ENCODE results near the gene FILIP1L.

FILIP1L gene

DNA sequence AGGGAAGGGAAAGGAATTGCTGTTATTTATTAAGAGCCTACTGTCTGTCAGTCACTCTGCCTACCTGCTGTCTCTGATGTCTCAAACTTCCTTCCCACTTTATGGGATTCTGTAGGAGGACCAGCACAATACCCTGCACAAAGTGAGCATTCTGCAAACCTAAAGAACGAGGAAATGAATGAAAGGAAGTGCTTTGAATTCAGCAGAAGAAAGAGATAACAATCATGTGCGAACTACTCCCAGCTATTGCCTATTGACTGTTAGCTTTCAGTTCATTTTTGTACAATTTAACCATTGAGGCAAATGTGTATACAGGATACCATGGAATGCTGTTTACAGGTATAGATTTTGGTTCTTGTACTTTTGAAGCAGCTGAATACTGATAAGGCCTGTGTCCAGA lies 229.8 kb downstream of the FILIP1L start:
- H4K12ac ChIP-seq (ENCODE audit: low read depth, low read length) = no peak overlapping the region
- DNase-seq = peak in 1 of 2 donors; percentile 38

DNA sequence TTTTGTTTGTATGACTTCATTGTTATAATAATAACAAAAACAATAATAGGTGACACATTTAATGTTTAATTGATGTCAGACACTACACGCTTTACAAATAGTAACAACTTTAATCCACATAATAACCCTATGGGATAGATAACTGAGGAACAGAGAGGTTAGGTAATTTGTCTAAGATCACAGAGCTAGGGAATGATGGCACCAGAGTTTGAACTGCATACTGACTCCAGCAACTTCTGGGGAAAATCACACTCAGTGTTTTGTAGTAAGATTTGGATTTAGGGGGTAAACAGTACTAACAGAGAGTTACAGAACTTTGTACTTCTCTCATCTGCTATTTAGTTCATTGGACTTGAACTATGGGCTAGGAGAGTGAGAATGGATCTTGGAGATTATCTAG lies 230.6 kb downstream of the FILIP1L start:
- WGBS (ENCODE audit: extremely low coverage, insufficient coverage, insufficient read length) = no CpG with 5 or more reads among the region's 1 CpG
- H3K9ac ChIP-seq (ENCODE audit: low read length) = no peak overlapping the region
- H3K27ac ChIP-seq (ENCODE audit: low read depth, low read length) = no peak overlapping the region
- no peak overlapping the region for H3K4me2 ChIP-seq (ENCODE audit: low read length)
- no peaks in the 10 kb centered on the region for H3K9me3 ChIP-seq (ENCODE audit: insufficient read depth, low read depth, low read length)
- H2AK5ac ChIP-seq (ENCODE audit: low read length) = no peak overlapping the region
- no peak overlapping the region for H3K18ac ChIP-seq (ENCODE audit: low read length)
- H3K79me1 ChIP-seq (ENCODE audit: low read length) = no peaks in the 10 kb centered on the region
- no peaks in the 10 kb centered on the region for H3K27me3 ChIP-seq (ENCODE audit: insufficient read depth, low read length)
- no peaks in the 10 kb centered on the region for H3K79me2 ChIP-seq (ENCODE audit: control insufficient read depth, insufficient read depth, low read length, poor library complexity)
- no peak overlapping the region for H3K14ac ChIP-seq (ENCODE audit: low read length)
- no peak overlapping the region for H3K4me3 ChIP-seq (ENCODE audit: low read depth, low read length)
- no peaks in the 10 kb centered on the region for H3K36me3 ChIP-seq (ENCODE audit: control insufficient read depth in 1 of 2, insufficient read depth in 2 of 2, low read length in 2 of 2)
- H3K23ac ChIP-seq (ENCODE audit: low read length) = no peak overlapping the region
- no peak for DNase-seq
- no peak overlapping the region for H2BK120ac ChIP-seq (ENCODE audit: insufficient read depth, low read length, poor library complexity)
- no peak overlapping the region for H4K91ac ChIP-seq (ENCODE audit: low read depth, low read length)
- H2AFZ ChIP-seq (ENCODE audit: insufficient read depth, low read length, poor library complexity) = no peak overlapping the region
- no peak overlapping the region for H2BK12ac ChIP-seq (ENCODE audit: low read length)
- no peak overlapping the region for H2BK5ac ChIP-seq (ENCODE audit: low read depth, low read length, poor library complexity)
- H3K4me1 ChIP-seq (ENCODE audit: control insufficient read depth in 1 of 2, insufficient read depth in 2 of 2, low read length in 2 of 2) = no peaks in the 10 kb centered on the region
- H3K4ac ChIP-seq (ENCODE audit: low read depth, low read length) = no peak overlapping the region
- no peak overlapping the region for H4K12ac ChIP-seq (ENCODE audit: low read depth, low read length)
- H4K8ac ChIP-seq (ENCODE audit: low read depth, low read length) = no peak overlapping the region

More for the DNA sequence above, 229.8 kb downstream of the FILIP1L start:
- Histone ChIP-seq H3K36me3 (ENCODE audit: control insufficient read depth in 1 of 2, insufficient read depth in 2 of 2, low read length in 2 of 2) (no peaks in the 10 kb centered on the region), H3K4me1 (ENCODE audit: control insufficient read depth in 1 of 2, insufficient read depth in 2 of 2, low read length in 2 of 2) (no peaks in the 10 kb centered on the region), H3K27me3 (ENCODE audit: insufficient read depth, low read length) (no peaks in the 10 kb centered on the region), H2AK5ac (ENCODE audit: low read length) (no peak overlapping the region), H3K27ac (ENCODE audit: low read depth, low read length) (no peak overlapping the region), H3K23ac (ENCODE audit: low read length) (no peak overlapping the region), H4K91ac (ENCODE audit: low read depth, low read length) (no peak overlapping the region), H3K4ac (ENCODE audit: low read depth, low read length) (no peak overlapping the region), H3K4me2 (ENCODE audit: low read length) (no peak overlapping the region), H3K9me3 (ENCODE audit: insufficient read depth, low read depth, low read length) (no peaks in the 10 kb centered on the region), H3K9ac (ENCODE audit: low read length) (no peak overlapping the region), H3K79me1 (ENCODE audit: low read length) (no peaks in the 10 kb centered on the region), H2BK120ac (ENCODE audit: insufficient read depth, low read length, poor library complexity) (no peak overlapping the region), H2AFZ (ENCODE audit: insufficient read depth, low read length, poor library complexity) (no peak overlapping the region), H3K79me2 (ENCODE audit: control insufficient read depth, insufficient read depth, low read length, poor library complexity) (no peaks in the 10 kb centered on the region), H3K14ac (ENCODE audit: low read length) (no peak overlapping the region), H3K4me3 (ENCODE audit: low read depth, low read length) (no peak overlapping the region), H3K18ac (ENCODE audit: low read length) (no peak overlapping the region), H4K8ac (ENCODE audit: low read depth, low read length) (no peak overlapping the region), H2BK12ac (ENCODE audit: low read length) (no peak overlapping the region), H2BK5ac (ENCODE audit: low read depth, low read length, poor library complexity) (no peak overlapping the region)
- WGBS (ENCODE audit: extremely low coverage, insufficient coverage, insufficient read length) = no CpG with 5 or more reads among the region's 2 CpGs

DNA sequence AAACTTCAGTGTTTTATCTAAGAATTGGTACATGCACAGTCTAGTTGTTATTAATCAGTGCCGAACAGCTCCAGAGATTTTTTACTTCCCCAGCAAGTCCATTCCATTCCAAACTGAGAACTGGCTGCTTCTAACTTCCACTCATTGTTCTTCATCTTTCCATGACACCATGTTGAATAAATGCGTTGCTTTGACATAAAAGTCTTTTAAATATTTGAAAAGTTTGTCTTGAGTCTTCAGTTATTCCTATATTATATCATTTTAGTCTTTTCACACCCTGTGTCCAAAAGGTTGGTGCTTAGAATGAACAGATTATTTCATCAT lies 231.2 kb downstream of the FILIP1L start:
- Histone ChIP-seq H2AFZ (ENCODE audit: insufficient read depth, low read length, poor library complexity) (no peak overlapping the region), H3K18ac (ENCODE audit: low read length) (no peak overlapping the region), H3K23ac (ENCODE audit: low read length) (no peak overlapping the region), H3K9ac (ENCODE audit: low read length) (no peak overlapping the region), H3K4me1 (ENCODE audit: control insufficient read depth in 1 of 2, insufficient read depth in 2 of 2, low read length in 2 of 2) (no peaks in the 10 kb centered on the region), H4K12ac (ENCODE audit: low read depth, low read length) (no peak overlapping the region), H3K27me3 (ENCODE audit: insufficient read depth, low read length) (no peaks in the 10 kb centered on the region), H4K91ac (ENCODE audit: low read depth, low read length) (no peak overlapping the region), H3K79me1 (ENCODE audit: low read length) (no peaks in the 10 kb centered on the region), H3K9me3 (ENCODE audit: insufficient read depth, low read depth, low read length) (no peaks in the 10 kb centered on the region), H3K27ac (ENCODE audit: low read depth, low read length) (no peak overlapping the region), H2BK12ac (ENCODE audit: low read length) (no peak overlapping the region), H2BK120ac (ENCODE audit: insufficient read depth, low read length, poor library complexity) (no peak overlapping the region), H4K8ac (ENCODE audit: low read depth, low read length) (no peak overlapping the region), H2AK5ac (ENCODE audit: low read length) (no peak overlapping the region), H3K36me3 (ENCODE audit: control insufficient read depth in 1 of 2, insufficient read depth in 2 of 2, low read length in 2 of 2) (no peaks in the 10 kb centered on the region), H3K14ac (ENCODE audit: low read length) (no peak overlapping the region), H3K4ac (ENCODE audit: low read depth, low read length) (no peak overlapping the region), H2BK5ac (ENCODE audit: low read depth, low read length, poor library complexity) (no peak overlapping the region), H3K4me2 (ENCODE audit: low read length) (no peak overlapping the region), H3K79me2 (ENCODE audit: control insufficient read depth, insufficient read depth, low read length, poor library complexity) (no peaks in the 10 kb centered on the region), H3K4me3 (ENCODE audit: low read depth, low read length) (no peak overlapping the region)
- WGBS (ENCODE audit: extremely low coverage, insufficient coverage, insufficient read length) = no CpG with 5 or more reads among the region's 2 CpGs
- DNase-seq = no peak

DNA sequence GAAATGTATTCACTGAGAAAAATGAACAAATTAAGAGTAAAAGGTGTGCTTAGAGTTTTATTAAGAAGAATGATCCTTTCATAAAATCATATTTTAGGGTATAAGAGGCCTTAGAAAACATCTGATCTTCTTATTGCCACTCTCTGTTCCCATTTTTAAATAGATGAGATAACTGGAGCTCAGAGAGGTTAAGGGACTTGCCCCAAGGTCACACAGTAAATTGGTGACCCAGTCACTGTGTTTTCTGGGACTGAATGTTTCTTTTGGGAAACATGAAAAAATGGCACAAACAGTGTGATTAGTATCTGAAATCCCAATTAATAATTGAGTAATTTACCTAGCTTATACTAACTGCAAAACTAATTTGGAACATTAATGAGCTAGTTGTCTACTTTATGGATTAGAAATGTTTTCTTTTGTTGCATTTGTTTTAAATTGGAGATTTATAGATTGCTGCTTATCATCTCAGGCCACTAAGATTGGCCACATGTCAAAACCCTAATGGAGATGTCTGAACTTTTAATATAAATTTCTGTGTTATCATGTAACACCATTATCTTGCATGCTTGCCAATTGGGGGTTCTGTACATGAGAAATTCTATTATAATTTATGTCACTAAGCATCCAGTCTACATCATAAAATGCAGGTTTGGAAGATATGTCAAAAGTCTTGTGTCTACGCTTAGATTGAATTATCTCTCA lies 231.7 kb downstream of the FILIP1L start:
- H4K91ac ChIP-seq (ENCODE audit: low read depth, low read length) = no peak overlapping the region
- H3K4me1 ChIP-seq (ENCODE audit: control insufficient read depth in 1 of 2, insufficient read depth in 2 of 2, low read length in 2 of 2) = no peaks in the 10 kb centered on the region
- H3K14ac ChIP-seq (ENCODE audit: low read length) = no peak overlapping the region
- H4K8ac ChIP-seq (ENCODE audit: low read depth, low read length) = no peak overlapping the region
- no peak overlapping the region for H3K23ac ChIP-seq (ENCODE audit: low read length)
- no peak overlapping the region for H2BK12ac ChIP-seq (ENCODE audit: low read length)
- H2BK120ac ChIP-seq (ENCODE audit: insufficient read depth, low read length, poor library complexity) = no peak overlapping the region
- H3K9me3 ChIP-seq (ENCODE audit: insufficient read depth, low read depth, low read length) = no peaks in the 10 kb centered on the region
- H3K4me3 ChIP-seq (ENCODE audit: low read depth, low read length) = no peak overlapping the region
- no peak overlapping the region for H3K9ac ChIP-seq (ENCODE audit: low read length)
- no peak overlapping the region for H2AFZ ChIP-seq (ENCODE audit: insufficient read depth, low read length, poor library complexity)
- H3K4ac ChIP-seq (ENCODE audit: low read depth, low read length) = no peak overlapping the region
- H2BK5ac ChIP-seq (ENCODE audit: low read depth, low read length, poor library complexity) = no peak overlapping the region
- H4K12ac ChIP-seq (ENCODE audit: low read depth, low read length) = no peak overlapping the region
- H3K18ac ChIP-seq (ENCODE audit: low read length) = no peak overlapping the region
- no peaks in the 10 kb centered on the region for H3K36me3 ChIP-seq (ENCODE audit: control insufficient read depth in 1 of 2, insufficient read depth in 2 of 2, low read length in 2 of 2)
- no peak overlapping the region for H3K27ac ChIP-seq (ENCODE audit: low read depth, low read length)
- no peak overlapping the region for H2AK5ac ChIP-seq (ENCODE audit: low read length)
- H3K27me3 ChIP-seq (ENCODE audit: insufficient read depth, low read length) = no peaks in the 10 kb centered on the region
- no CpG with 5 or more reads among the region's 1 CpG for WGBS (ENCODE audit: extremely low coverage, insufficient coverage, insufficient read length)
- no peaks in the 10 kb centered on the region for H3K79me1 ChIP-seq (ENCODE audit: low read length)
- DNase-seq = no peak
- H3K4me2 ChIP-seq (ENCODE audit: low read length) = no peak overlapping the region
- H3K79me2 ChIP-seq (ENCODE audit: control insufficient read depth, insufficient read depth, low read length, poor library complexity) = no peaks in the 10 kb centered on the region
